Measurements from ENCODE around the gene PTPRT.

DNA sequence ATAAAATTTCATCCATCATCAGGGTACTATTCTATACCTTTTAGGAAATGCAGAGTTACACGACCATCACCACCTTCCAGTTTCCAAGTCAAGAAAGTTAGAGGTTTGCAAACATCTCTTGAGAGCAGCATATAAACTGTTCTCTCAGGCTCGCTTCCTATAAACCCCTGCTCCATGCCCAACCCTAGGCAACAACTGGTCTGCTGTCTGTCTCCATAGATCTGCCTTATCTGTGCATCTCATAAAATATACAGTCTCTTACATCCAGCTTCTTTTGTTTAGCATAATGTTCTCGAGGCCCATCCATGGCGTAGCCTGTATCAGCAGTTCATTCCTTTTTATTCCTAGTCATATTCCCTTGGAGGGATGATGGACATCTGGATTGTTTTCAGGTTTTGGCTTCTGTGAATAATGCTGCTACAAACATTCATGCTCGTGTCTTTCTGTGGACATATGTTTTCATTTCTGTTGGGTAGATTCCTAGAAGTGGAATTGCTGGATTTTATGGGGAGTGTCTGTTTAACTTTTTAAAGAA lies 6.1 kb downstream of the PTPRT start:
- TF ChIP-seq FOXK2 (IDR thresholded peaks at IDR 0.05) = no peak
- TF ChIP-seq SP1 (IDR thresholded peaks at IDR 0.05) = no peak
- no peak for TF ChIP-seq BHLHE40 (IDR thresholded peaks at IDR 0.05; ENCODE audit: borderline replicate concordance)
- no peak for TF ChIP-seq SUZ12 (IDR thresholded peaks at IDR 0.05)
- TF ChIP-seq HDGF (IDR thresholded peaks at IDR 0.05; ENCODE audit: borderline replicate concordance) = no peak
- TF ChIP-seq FOXA1 (IDR thresholded peaks at IDR 0.05) = no peak
- TF ChIP-seq, protein P1, sequence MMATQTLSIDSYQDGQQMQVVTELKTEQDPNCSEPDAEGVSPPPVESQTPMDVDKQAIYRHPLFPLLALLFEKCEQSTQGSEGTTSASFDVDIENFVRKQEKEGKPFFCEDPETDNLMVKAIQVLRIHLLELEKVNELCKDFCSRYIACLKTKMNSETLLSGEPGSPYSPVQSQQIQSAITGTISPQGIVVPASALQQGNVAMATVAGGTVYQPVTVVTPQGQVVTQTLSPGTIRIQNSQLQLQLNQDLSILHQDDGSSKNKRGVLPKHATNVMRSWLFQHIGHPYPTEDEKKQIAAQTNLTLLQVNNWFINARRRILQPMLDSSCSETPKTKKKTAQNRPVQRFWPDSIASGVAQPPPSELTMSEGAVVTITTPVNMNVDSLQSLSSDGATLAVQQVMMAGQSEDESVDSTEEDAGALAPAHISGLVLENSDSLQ (IDR thresholded peaks at IDR 0.05) = no peak
- TF ChIP-seq ELF4 (IDR thresholded peaks at IDR 0.05) = no peak
- no peak for TF ChIP-seq CTBP1 (IDR thresholded peaks at IDR 0.05; ENCODE audit: borderline replicate concordance)
- TF ChIP-seq LEF1 (IDR thresholded peaks at IDR 0.05; ENCODE audit: borderline replicate concordance) = no peak
